Stimulated activated CD4-positive, alpha-beta T cell treated with anti-CD3 and anti-CD28 coated beads, Interleukin-4, amount 100 ng/mL, for 4 hours (primary cell): Measurements from ENCODE around the gene MAP7D1.

ENCODE experiments used
- DNase-seq, 2 experiments: peaks; one replicate each; pipeline ENCODE4 v3.0.0-alpha.2; 2020

Gene MAP7D1

DNA sequence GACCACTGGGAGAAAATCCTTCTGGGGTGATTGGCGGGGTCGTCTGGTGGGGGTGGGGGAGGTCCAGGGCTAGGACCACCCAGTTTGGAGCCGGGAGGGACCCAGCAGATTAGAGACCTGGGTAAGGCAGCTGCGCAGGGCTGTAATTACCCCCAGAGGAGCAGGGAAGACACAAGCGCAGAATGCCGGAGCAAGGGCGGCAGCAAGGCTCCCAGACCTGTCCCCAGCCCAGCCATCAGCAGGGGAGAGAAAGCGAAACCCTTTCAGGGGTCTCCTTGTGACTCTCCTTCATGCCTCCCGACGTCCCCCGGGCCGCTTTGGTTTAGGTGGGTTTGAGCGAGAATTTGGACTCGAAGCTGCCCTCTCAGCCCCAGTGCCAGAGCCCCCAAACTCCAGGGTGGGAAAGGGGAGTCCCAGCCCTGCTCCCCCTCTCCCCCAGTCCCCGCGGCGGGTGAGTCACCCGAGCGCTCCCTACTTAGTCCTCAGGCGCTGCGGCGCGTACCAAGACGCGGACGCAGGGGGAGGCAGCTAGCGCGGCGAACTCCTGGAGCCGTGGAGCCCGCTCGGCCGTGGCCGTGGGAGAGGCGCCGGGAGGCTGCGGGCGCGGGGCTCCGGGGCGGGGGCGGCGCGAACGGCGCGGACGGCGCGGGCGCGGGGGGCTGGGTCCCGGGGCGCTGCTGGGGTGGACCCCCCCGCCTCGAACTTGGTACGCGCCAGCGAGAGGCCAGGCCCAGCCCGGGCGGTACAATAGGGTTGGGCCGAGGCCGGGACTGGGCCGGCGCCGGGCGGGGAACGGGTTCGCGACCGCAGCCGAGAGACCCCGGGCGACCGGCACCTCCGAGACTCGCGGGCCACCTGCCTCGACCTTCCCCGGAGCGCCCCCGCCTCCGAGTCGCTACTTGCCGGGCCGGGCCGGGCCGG lies at the start of gene MAP7D1:
MAP7D1 (plus strand) TSS at position 753 of the 921 bp plus-strand sequence. CDS start 258 bp downstream, outside the sequence.
- DNase-seq, result peak; percentile 81 to 82

GRCh38 chr1:36106269-36106668 lies 49.7 kb upstream of the MAP7D1 start:
- DNase-seq, result no peak

- no peak for DNase-seq
Measured at GRCh38 chr1:36107394-36107793, 48.6 kb upstream of the MAP7D1 start.

- DNase-seq, result no peak
Measured at GRCh38 chr1:36108314-36108713, 47.6 kb upstream of the MAP7D1 start.

DNA sequence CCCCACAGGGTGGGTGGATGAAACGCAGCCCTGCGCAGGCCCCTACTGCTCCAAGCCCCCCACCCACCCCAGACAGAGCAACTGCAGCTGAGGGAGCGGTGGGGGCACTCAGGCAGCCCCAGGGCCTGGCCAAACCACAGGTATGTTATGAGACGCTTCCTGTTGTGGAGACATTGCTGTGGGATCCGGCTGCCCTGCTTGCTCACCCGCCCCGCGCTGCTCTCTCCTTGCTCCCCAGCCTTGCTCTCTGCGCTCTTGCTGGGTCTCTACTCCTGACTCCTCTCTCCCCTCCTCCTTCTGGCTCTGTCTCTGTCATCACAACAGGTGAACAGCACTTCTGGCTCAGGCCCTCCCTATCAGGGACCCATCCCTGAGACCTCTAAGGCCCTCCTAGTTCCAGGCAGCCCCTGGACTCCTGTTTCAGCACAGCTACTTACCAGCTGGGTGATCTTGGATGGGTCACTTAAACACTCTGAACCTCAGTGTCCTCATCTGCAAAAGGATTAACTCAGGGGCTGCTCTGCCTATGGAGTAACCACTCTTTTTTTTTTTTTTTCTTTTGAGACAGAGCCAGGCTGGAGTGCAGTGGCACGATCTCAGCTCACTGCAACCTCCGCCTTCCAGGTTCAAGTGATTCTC lies 46.8 kb upstream of the MAP7D1 start:
- peak in 1 of 2 experiments; percentile 14 for DNase-seq

GRCh38 chr1:36111151-36111550 lies 44.8 kb upstream of the MAP7D1 start:
- DNase-seq, result no peak

- no peak for DNase-seq
Measured at GRCh38 chr1:36112823-36113222, 43.1 kb upstream of the MAP7D1 start.

- DNase-seq, result no peak
Measured at GRCh38 chr1:36114371-36114770, 41.6 kb upstream of the MAP7D1 start.

- DNase-seq, result no peak
Measured at GRCh38 chr1:36115200-36115669, 40.7 kb upstream of the MAP7D1 start.

- DNase-seq, result no peak
Measured at GRCh38 chr1:36115931-36116330, 40.0 kb upstream of the MAP7D1 start.

DNA sequence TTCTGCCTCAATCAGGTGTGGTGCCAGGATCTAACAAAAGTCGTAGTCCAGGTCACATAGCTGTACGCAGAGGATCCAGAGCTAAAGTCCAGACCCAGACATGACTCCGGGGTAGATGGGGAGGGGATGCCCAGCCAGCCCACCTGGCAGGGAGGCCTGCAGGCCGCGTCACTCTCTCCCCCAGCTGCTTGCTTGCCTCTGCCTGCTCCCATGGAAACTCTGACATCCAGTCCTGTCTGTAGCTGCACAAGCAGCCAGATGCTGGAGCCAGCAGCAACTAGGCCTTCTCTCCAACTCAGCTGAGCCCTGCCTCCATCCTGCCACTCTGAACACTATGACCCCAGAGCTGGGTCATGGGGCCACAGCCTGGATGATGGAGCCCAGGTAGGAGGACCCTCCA lies 39.1 kb upstream of the MAP7D1 start:
- DNase-seq, result no peak

GRCh38 chr1:36118447-36119204 lies 37.3 kb upstream of the MAP7D1 start:
- DNase-seq, result no peak

DNA sequence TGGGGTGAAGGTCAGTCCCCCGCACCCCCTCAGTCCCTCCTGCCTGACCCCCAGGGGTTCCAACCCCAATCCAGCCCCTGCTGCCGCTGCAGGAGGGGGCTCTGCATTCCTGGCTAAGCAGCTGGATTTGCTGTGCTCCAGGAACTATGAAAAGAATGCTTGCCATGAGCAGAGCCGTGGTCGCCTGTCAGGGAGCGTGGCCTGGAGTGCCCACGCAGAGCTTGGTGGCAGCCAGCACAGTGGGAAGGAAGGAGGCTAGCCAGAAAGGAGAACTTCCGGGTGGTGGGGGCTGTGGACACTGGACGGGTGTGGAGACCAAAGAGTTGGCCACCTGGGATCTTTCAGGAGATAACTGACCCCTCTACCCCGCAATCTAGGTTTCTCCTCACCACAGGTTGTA lies 36.5 kb upstream of the MAP7D1 start:
- DNase-seq, result no peak

DNA sequence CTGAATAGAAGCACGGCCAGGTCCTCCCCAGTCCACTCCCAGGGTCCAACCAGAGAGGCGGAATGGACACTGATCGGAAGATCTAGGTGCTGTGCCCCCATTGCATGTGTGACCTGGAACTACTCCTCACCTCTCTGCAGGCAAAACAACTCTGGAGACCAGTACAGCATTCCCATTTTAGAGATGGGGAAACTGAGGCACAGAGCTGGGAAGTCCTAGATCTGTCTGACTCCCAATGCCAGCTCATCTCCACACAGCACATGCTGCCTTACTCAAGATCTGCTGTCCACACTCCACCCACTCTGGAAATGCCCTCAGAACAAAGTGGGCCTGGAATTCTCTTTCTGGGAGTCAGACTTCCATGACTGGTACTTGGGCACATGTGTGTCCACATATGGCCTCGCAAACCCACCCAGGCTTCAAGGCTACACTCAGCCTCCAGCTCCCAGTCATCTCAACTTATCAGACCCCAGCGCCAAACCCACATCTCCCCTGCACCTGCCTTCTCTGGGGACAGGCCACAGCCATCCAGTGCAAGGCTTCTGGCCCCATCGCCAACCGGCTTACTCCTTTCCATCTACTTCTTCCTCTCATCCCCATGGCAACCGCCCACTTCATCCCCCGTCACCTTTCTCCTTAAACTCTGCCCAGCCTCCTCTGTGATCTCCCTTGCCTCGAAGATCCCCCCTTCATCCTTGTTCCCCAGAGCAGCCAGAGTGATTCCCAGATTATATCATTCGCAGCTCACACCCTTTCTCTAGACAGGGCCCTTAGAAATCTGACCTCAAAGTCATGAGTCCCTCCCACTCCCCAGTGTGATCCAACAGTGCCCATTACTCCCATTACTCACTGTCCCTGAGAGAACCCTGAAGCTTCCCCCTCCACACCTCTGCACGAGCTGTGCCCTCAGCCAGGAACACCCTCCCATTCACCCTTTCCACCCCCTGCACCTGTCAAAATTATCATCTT lies 33.6 kb upstream of the MAP7D1 start:
- no peak for DNase-seq

DNA sequence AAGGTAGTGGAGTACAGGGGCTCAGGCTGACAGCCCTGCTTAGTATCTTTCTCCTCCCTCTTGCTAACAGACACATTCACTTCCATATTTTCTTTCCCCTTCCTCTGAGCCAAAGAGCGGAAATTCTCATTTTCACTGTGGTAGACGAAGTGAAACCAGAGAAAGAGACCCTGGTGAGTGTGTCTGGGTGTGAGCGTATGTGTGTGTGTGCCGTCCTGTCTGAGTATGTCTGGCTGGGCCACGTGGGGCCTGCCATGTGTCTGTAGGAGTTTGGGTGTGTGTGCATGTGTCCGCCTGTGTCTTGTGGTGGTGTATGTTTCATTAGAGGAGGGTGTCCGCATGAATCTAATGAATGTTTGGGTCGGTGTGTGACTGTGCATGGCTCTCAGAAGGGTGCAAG lies 32.6 kb upstream of the MAP7D1 start:
- DNase-seq, result no peak

GRCh38 chr1:36124404-36125128 lies 31.4 kb upstream of the MAP7D1 start:
- no peak for DNase-seq

GRCh38 chr1:36125129-36125991 lies 30.6 kb upstream of the MAP7D1 start, which contains the start of gene COL8A2:
TSS of gene COL8A2 (minus strand) at chr1:36125222. CDS start at chr1:36100242, 24,980 bp downstream.
- DNase-seq, result no peak

- DNase-seq, result no peak
Measured at GRCh38 chr1:36126005-36126716, 29.8 kb upstream of the MAP7D1 start.

- DNase-seq, result peak in 1 of 2 experiments; percentile 33
Measured at GRCh38 chr1:36126797-36127500, 29.0 kb upstream of the MAP7D1 start.
